ENCODE data around the gene ACTL6A.
"Not testable (repeated sequence)": the region's sequence is repeated elsewhere in the genome, so short reads cannot be mapped to it uniquely, and the experiment has no call there.

The ACTL6A gene

DNA sequence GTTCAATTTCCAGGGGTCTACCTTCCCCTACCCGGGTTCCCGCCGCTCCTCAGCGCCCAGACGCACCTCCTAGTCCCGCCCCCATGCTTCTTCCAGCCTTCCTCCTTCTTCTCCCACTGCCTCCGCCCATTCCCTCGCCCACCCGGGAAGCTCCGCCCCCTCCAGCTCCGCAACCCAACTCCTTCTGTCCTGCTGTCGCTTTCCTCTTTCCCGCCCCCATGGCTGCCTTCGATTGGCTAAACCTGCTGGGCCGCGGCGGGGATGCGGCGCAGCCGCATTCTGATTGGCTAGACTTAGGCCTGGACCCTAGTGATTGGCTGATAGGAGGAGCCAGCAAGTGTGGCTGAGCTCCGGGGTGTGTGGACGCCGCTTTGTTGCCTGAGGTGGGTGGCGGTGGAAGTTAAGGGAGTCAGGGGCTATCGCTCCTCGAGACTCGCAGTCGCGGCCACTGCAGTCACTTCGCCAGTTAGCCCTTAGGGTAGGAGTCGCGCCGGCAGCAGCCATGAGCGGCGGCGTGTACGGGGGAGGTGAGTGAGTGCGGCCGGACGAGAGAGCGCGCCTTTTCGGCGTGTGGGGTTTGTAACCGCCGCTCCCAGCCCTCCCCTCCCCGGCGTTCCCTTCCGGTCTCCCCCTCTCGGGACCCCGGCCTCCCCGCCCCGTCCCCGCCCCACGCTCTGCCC lies at the start of gene ACTL6A:
Gene ACTL6A (plus strand): TSS at position 336 of the 680 bp plus-strand sequence. CDS start 167 bp downstream, at position 503.
- H3K4me3 ChIP-seq (ENCODE audit: low read depth, low read length) = peak within 1 kb of the TSS; percentile 82
- peak; percentile 98 for DNase-seq (ENCODE audit: low read depth)

GRCh38 chr3:179513862-179514261 lies 48.9 kb upstream of the ACTL6A start:
- H3K4me3 ChIP-seq (ENCODE audit: low read depth, low read length) = no peak overlapping the region
- DNase-seq (ENCODE audit: low read depth) = no peak

- not testable (repeated sequence) for DNase-seq (ENCODE audit: low read depth); H3K4me3 ChIP-seq (ENCODE audit: low read depth, low read length)
These were observed 46.1 kb upstream of the ACTL6A start for GRCh38 chr3:179516461-179517251.

- no peak for DNase-seq (ENCODE audit: low read depth)
- no peak overlapping the region for H3K4me3 ChIP-seq (ENCODE audit: low read depth, low read length)
These were observed 36.2 kb upstream of the ACTL6A start for GRCh38 chr3:179526482-179526881.

DNA sequence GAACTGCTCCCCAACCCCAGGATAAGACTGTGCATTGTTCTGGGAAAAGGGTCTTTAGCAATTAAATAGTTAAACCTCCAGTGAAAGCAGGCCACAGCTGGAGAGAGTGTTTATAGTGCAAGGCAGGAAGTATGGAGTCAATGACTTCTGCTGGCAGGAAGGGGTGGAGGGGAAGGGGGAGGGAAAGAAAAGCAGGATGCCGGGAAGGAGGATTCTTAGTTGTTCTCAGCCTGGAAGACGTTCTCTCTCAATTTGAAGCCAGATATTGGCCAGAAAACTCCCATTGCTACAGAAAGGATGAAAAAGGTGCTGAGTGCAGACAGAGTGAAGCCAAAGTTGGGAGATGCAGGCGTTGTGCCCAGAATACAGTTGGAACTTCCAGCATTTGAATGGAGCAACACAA lies 35.7 kb upstream of the ACTL6A start:
- H3K4me3 ChIP-seq (ENCODE audit: low read depth, low read length) = no peak overlapping the region
- DNase-seq (ENCODE audit: low read depth) = peak; percentile 42

DNA sequence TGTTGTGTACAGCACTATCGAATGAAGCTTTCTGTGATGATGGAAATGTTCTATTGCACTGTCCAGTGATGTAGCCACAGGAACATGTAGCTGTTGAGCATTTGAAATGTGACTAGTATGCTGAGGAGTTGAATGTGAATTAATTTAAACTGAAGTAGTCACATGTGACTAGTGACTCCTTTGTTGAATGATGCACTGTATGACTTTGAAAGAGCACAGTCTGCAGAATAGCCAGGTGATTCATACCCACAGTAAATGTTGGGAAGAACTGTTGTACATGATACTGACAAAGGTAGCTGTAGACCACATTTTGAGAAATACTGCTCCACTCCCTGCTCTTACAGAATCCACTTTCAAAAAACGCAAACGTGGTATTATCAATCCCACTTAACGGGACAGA lies 34.0 kb upstream of the ACTL6A start:
- no peak for DNase-seq (ENCODE audit: low read depth)

DNA sequence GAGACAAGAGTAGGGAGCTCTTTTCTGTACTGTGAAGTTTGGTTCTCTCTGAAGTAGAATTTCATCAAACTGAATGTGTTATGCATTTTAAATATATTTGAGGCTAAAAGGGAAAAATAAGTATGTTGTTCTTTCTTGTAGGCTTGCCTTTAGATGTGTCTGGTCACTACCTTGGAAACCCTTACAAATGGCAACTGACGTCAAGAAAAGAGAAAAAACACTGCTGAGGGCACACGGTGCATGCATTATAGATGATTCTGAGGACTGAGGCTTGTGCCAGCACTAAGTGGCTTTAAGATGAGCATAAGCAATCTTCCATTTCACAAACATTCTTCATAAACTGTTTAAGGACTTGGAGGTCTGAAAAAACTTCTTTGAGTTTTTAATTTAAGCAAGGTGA lies 31.1 kb upstream of the ACTL6A start:
- H3K4me3 ChIP-seq (ENCODE audit: low read depth, low read length) = no peak overlapping the region

More for the DNA sequence above, 34.0 kb upstream of the ACTL6A start:
- H3K4me3 ChIP-seq (ENCODE audit: low read depth, low read length) = no peak overlapping the region

GRCh38 chr3:179533274-179533673 lies 29.5 kb upstream of the ACTL6A start:
- no peak overlapping the region for H3K4me3 ChIP-seq (ENCODE audit: low read depth, low read length)
- no peak for DNase-seq (ENCODE audit: low read depth)

More for the DNA sequence above, 31.1 kb upstream of the ACTL6A start:
- no peak for DNase-seq (ENCODE audit: low read depth)

DNA sequence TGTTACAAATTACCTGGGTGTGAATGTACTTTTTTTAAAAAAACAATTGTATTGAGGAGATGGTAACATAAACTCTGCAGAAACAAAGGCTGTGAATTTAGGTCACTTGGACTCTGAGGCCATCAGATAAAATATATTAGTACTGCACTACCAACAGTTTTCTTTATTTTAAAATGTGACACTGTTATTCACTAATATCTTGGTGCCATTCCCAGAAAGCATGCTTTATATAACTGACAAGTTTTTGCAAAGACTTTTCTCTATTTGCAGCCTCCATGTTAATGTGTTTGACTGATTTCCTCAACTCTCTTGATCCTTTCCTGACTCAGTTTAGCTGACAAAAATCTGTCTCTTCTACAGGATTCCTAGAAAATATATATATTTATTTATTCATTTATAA lies 26.5 kb upstream of the ACTL6A start:
- H3K4me3 ChIP-seq (ENCODE audit: low read depth, low read length) = no peak overlapping the region
- no peak for DNase-seq (ENCODE audit: low read depth)

GRCh38 chr3:179541094-179541493 lies 21.6 kb upstream of the ACTL6A start:
- DNase-seq (ENCODE audit: low read depth) = no peak
- H3K4me3 ChIP-seq (ENCODE audit: low read depth, low read length) = no peak overlapping the region

DNA sequence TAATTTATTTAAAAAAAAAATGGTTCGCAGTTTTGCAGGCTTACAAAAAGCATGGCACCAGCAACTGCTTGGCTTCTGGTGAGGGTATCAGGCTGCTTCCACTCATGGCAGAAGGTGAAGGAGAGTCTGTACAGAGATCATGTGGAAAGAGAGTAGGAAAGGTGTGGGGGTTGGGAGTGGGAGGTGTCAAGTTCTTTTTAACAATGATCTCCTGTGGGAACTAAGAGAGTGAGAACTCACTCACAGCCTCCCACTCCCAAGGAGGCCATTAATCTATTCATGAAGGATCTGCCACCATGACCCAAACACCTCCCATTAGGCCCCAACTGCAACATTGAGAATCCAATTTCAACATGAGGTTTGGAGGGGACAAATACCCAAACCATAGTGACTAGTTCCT lies 21.1 kb upstream of the ACTL6A start:
- DNase-seq (ENCODE audit: low read depth) = no peak
- no peak overlapping the region for H3K4me3 ChIP-seq (ENCODE audit: low read depth, low read length)

DNA sequence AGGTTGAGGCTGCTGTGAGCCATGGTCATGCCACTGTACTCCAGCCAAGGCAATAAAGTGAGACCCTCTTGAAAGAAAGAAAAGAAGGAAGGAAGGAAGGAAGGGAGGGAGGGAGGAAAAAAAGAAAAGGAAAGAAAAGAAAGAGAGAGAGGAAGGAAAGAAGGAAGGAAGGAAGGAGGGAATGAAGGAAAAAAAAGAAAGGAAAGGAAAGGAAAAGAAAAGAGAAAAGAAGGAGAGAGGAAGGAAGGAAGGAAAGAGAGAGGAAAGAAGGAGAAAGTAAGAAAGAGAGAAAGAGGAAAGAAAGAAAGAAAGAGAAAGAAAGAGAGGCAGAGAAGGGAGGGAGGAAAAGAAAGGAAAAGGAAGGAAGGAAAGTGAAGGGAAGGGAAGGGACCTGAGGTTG lies 20.4 kb upstream of the ACTL6A start:
- DNase-seq (ENCODE audit: low read depth) = no peak
- no peak overlapping the region for H3K4me3 ChIP-seq (ENCODE audit: low read depth, low read length)

DNA sequence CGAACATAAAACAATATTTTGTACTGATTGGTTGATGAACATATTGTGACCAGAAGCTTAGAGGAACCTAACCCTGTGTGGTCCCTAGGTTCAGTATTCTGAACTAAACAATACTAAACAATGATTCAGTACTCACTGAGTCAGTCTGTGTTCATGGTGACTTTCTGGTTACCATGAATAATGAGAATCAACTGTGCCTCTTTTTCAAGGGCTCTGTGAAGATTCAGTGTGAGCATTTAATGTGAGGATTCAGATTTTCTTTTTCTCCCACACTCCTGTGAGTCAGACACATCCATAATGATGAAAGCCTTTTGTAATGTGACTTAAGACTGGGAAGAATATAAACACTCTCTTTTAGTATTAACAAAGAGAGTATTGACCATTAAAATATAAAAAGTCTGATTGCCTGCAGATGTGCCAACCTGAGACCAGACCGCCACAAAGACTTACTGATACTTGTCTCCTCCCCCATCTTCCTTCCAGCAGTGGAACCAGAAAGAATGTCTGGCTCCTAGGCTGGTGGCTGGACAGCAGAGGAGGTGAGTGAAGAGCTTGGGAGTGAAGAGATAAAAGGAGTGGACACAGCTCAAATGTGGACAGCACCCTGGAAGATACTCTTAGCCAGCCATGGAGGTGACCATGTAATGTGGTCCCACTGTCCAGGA lies 17.6 kb upstream of the ACTL6A start:
- no peak overlapping the region for H3K4me3 ChIP-seq (ENCODE audit: low read depth, low read length)
- DNase-seq (ENCODE audit: low read depth) = peak; percentile 67

- no peak overlapping the region for H3K4me3 ChIP-seq (ENCODE audit: low read depth, low read length)
- DNase-seq (ENCODE audit: low read depth) = no peak
These were observed 15.9 kb upstream of the ACTL6A start for GRCh38 chr3:179546814-179547241.

DNA sequence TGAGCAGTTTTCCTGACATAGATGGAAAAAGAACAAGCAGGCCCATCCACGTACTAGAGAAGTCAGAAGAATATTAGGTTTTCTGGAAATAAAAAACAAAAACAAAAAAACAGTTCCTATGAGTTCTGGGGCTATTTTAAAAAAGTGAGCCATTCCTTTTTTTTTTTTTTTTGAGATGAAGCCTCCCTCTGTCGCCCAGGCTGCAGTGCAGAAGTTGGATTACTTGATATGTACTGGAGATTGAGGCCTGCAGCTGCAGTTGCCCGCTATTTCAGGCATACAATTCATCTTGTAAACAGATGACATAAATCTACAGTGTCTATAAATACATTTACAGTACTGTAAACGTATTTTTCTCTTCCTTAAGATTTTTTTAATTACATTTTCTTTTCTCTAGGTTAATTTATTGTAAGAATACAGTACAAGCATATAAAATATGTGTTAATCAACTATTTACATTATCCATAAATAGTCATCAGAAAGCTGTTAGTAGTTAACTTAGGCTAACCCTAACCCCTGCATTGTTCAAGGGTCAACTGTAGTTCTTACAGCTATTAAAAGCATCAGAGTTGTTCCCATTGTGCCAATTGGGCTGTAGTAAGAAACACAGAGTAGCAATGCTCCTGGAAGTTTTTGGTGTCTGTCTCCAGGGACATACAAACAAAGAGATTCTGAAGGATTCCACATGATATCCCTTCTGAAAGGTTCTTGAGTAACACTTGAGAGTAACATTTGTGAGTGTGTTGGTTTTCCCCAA lies 11.2 kb upstream of the ACTL6A start:
- H3K4me3 ChIP-seq (ENCODE audit: low read depth, low read length) = no peak overlapping the region
- no peak for DNase-seq (ENCODE audit: low read depth)

GRCh38 chr3:179558742-179559364 lies 3.9 kb upstream of the ACTL6A start:
- DNase-seq (ENCODE audit: low read depth) = peak; percentile 41

GRCh38 chr3:179560791-179561190 lies 1.9 kb upstream of the ACTL6A start:
- no peak overlapping the region for H3K4me3 ChIP-seq (ENCODE audit: low read depth, low read length)
- DNase-seq (ENCODE audit: low read depth) = no peak

More at GRCh38 chr3:179558742-179559364, 3.9 kb upstream of the ACTL6A start:
- no peak overlapping the region for H3K4me3 ChIP-seq (ENCODE audit: low read depth, low read length)

GRCh38 chr3:179563271-179563783 lies 601 bp downstream of the ACTL6A start:
- H3K4me3 ChIP-seq (ENCODE audit: low read depth, low read length) = peak overlapping the region; percentile 82
- DNase-seq (ENCODE audit: low read depth) = peak; percentile 25

DNA sequence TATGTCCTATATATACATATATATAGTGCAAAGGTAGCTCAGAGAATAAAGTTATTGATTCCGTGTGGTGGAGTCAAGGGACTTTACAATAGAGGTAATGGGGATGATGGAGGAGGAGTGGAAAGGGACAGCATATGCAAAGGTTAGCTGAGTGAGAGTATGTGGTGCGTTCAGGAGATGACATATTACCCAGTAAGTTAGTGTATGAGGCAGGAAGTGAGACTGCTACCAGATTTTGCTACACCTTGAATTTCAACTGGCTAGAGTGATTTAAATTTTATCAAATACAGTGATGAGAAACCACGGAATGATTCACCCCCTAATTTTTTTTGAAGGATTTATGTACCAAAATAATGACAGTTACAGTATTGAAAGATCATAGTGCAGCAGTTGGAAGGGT lies 2.8 kb downstream of the ACTL6A start:
- no peak for DNase-seq (ENCODE audit: low read depth)

More for the DNA sequence above, 2.8 kb downstream of the ACTL6A start:
- no peak overlapping the region for H3K4me3 ChIP-seq (ENCODE audit: low read depth, low read length)
